GM12891 (cell line): ENCODE results near the gene FAM83E.

Experiments
- PAX5 ChIP-seq: IDR thresholded peaks from 2 replicates; pipeline ENCODE4 v1.6.1; 2011; ENCODE audit warnings: low read length, moderate library complexity, mild to moderate bottlenecking; ENCODE audit not compliant: insufficient read depth, severe bottlenecking
- POLR2A ChIP-seq: IDR thresholded peaks from 2 replicates; pipeline ENCODE4 v1.6.1; 2011; ENCODE audit warnings: low read depth, low read length, control low read depth
- POLR2AphosphoS5 ChIP-seq: IDR thresholded peaks from 2 replicates; pipeline ENCODE4 v1.6.1; 2011; ENCODE audit warnings: low read depth, low read length, control low read depth
- POU2F2 ChIP-seq: IDR thresholded peaks from 2 replicates; pipeline ENCODE4 v1.6.1; 2011; ENCODE audit warnings: low read depth, mild to moderate bottlenecking, control low read depth, low read length, moderate library complexity
- SPI1 ChIP-seq: IDR thresholded peaks from 2 replicates; pipeline ENCODE4 v1.6.1; 2011; ENCODE audit warnings: low read depth, low read length, control low read depth
- TAF1 ChIP-seq: IDR thresholded peaks from 2 replicates; pipeline ENCODE4 v1.6.1; 2011; ENCODE audit warnings: low read depth, low read length, control low read depth

GRCh38 chr19:48634036-48634342 is 19.1 kb upstream of the FAM83E start:
- TF ChIP-seq POLR2A (no peak), POLR2AphosphoS5 (no peak; the same call in 1 of the 2 replicates), SPI1 (no peak), PAX5 (no peak), TAF1 (no peak), POU2F2 (no peak)
